Chondrocyte (in vitro differentiated cells): ENCODE results near the gene ATCAY. TPM values are rescaled to one million over a fixed set of nuclear protein-coding genes. Genes with fewer than 3 reads are reported as not detected.
"Not testable (repeated sequence)": the region's sequence is repeated elsewhere in the genome, so short reads cannot be mapped to it uniquely, and the experiment has no call there.

Experiments used
- DNase-seq: peaks from one replicate; pipeline ENCODE4 v3.0.0; 2021; ENCODE audit warnings: mixed read lengths, low spot score
- H3K27ac Mint-ChIP-seq: one replicate; pipeline ENCODE4 v1.8.0; 2021; ENCODE audit warnings: mild to moderate bottlenecking, moderate library complexity, mixed read lengths; ENCODE audit not compliant: unreplicated experiment
- H3K27me3 Mint-ChIP-seq: 2 replicates; pipeline ENCODE4 v1.8.0; 2021; ENCODE audit warnings: low read depth, mixed read lengths
- H3K36me3 Mint-ChIP-seq: 2 replicates; pipeline ENCODE4 v1.8.0; 2021; ENCODE audit warnings: low read depth, mixed read lengths
- H3K4me1 Mint-ChIP-seq: 2 replicates; pipeline ENCODE4 v1.8.0; 2021; ENCODE audit warnings: low read depth, mild to moderate bottlenecking, mixed read lengths
- H3K4me3 Mint-ChIP-seq: one replicate; pipeline ENCODE4 v1.8.0; 2021; ENCODE audit warnings: mild to moderate bottlenecking, moderate library complexity, mixed read lengths; ENCODE audit not compliant: unreplicated experiment
- H3K9me3 Mint-ChIP-seq: 2 replicates; pipeline ENCODE4 v1.8.0; 2021; ENCODE audit warnings: low read depth, mixed read lengths
- CTCF ChIP-seq: fragments of 200-600 bp; sonication (generic); IDR thresholded peaks from 2 replicates; pipeline ENCODE4 v1.5.0; 2021; ENCODE audit warnings: antibody characterized with exemption, mild to moderate bottlenecking, moderate library complexity
- total RNA-seq: library from RNA; stranded (reverse); gene quantifications from 3 replicates; pipeline ENCODE4 v1.2.1, GENCODE V29; 2021

Gene ATCAY
- total RNA-seq, 1 donor from 2014 or later, result not detected

DNA sequence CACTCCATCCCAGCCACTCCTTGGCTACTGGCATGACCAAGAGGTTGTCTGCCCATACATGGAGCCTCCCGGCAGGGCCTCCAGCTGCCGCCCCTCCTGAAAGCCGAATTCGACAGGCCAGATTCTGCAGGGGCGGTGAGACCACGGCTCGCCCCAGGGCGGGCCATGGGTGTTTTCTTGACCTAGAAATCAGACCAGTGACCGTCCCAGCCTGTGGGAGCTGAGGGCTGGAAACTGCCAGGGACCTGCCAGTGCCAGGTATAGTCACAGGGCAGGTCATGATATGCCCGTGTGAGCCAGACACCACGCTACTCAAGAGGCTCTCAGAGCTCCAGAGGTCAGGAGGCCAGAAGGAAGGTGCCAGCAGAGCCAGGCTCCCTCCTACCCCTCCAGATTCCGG lies 73.6 kb downstream of the ATCAY start:
- no peaks in the 10 kb centered on the region for H3K9me3 Mint-ChIP-seq
- peaks cover 4% of the 10 kb centered on the region for H3K36me3 Mint-ChIP-seq
- H3K27ac Mint-ChIP-seq, result no peak overlapping the region
- H3K4me1 Mint-ChIP-seq, result peaks cover 10% of the 10 kb centered on the region
- no peak overlapping the region for H3K4me3 Mint-ChIP-seq
- TF ChIP-seq CTCF, result no peak
- DNase-seq, result no peak
- no peaks in the 10 kb centered on the region for H3K27me3 Mint-ChIP-seq

DNA sequence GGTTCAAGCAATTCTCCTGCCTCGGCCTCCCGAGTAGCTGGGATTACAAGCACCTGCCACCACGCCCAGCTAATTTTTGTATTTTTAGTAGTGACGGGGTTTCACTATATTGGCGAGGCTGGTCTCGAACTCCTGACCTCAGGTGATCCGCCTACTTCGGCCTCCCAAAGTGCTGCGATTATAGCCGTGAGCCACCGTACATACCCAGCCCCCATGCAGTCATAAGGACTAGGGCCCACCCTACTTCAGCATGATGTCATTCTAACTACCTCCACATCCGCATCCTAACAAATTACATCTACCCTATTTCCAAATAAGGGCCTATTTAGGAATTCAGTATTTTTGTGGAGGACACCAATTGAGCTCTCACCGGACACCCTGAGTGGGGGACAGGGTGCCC lies 74.8 kb downstream of the ATCAY start:
- not testable (repeated sequence) for H3K4me1 Mint-ChIP-seq, DNase-seq, H3K36me3 Mint-ChIP-seq, H3K27ac Mint-ChIP-seq, H3K4me3 Mint-ChIP-seq, H3K9me3 Mint-ChIP-seq, H3K27me3 Mint-ChIP-seq

- DNase-seq, result no peak
- no peaks in the 10 kb centered on the region for H3K9me3 Mint-ChIP-seq
- H3K4me3 Mint-ChIP-seq, result no peak overlapping the region
- no peak for TF ChIP-seq CTCF
- no peaks in the 10 kb centered on the region for H3K27me3 Mint-ChIP-seq
- peaks cover 10% of the 10 kb centered on the region for H3K4me1 Mint-ChIP-seq
- no peak overlapping the region for H3K27ac Mint-ChIP-seq
- peaks cover 4% of the 10 kb centered on the region for H3K36me3 Mint-ChIP-seq
Observed at GRCh38 chr19:3955688-3956087, 75.2 kb downstream of the ATCAY start.

DNA sequence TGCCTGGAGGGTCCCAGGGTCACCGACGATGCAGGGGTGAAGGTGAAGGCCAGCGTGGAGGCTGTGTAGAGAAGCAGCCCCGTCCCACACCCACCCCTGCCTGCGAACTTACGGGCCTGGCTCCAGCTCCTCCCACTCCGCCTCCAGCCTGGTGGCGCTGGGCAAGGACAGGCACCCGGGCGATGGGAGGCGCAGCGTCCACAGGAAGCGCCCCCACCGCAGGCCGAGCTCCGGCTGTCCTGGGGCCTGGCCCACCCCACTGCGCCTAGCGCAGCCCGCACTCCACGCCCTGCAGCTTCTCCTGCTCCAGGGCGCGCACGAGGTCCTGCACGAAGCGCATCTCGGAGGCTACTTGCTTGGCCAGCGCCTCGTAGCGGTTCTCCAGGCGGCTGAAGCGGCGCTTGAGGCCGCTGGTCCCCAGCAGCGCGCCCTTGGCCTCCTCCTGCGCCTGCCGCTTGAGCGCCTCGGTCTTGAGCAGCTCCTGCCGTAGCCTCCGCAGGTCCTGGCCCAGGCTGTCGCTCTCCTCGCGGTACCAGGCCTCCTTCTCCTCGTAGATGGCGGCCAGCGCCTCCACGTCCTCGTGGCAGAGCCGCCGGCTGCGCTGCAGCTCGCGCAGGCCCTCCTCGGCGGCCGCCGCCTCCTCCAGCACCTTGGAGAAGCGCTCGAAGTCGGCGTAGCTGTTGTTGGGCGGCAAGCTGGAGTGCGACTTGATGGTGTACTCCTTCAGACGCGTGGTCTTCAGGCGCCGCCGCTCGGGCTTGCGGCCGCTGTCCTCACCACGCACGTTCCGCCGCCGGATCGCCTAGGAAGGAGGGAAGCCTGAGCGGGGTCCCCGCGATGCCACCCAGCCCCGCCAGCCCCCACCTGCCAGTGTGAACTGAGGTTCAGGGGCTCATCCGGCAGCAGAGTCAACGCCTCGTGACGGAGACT lies 78.6 kb downstream of the ATCAY start:
- Mint-ChIP-seq H3K4me3 (no peak overlapping the region), H3K9me3 (no peaks in the 10 kb centered on the region), H3K27me3 (no peaks in the 10 kb centered on the region), H3K4me1 (peaks cover 3% of the 10 kb centered on the region), H3K27ac (no peak overlapping the region), H3K36me3 (peaks cover 17% of the 10 kb centered on the region)
- no peak for DNase-seq
- TF ChIP-seq CTCF, result no peak

GRCh38 chr19:3959766-3960131 lies 79.3 kb downstream of the ATCAY start:
- Mint-ChIP-seq H3K9me3 (no peaks in the 10 kb centered on the region), H3K4me1 (peaks cover 3% of the 10 kb centered on the region), H3K36me3 (peaks cover 20% of the 10 kb centered on the region), H3K4me3 (no peak overlapping the region), H3K27me3 (no peaks in the 10 kb centered on the region), H3K27ac (no peak overlapping the region)
- no peak for DNase-seq
- TF ChIP-seq CTCF, result no peak

- no peak for DNase-seq
- H3K27ac Mint-ChIP-seq, result no peak overlapping the region
- TF ChIP-seq CTCF, result no peak
- H3K27me3 Mint-ChIP-seq, result no peaks in the 10 kb centered on the region
- H3K9me3 Mint-ChIP-seq, result no peaks in the 10 kb centered on the region
- peaks cover 22% of the 10 kb centered on the region for H3K36me3 Mint-ChIP-seq
- H3K4me1 Mint-ChIP-seq, result peaks cover 12% of the 10 kb centered on the region
- H3K4me3 Mint-ChIP-seq, result no peak overlapping the region
Observed at GRCh38 chr19:3961007-3961406, 80.5 kb downstream of the ATCAY start.
